ENCODE data around the gene GMEB2.
"Not testable (repeated sequence)": the region's sequence is repeated elsewhere in the genome, so short reads cannot be mapped to it uniquely, and the experiment has no call there.

Gene GMEB2

DNA sequence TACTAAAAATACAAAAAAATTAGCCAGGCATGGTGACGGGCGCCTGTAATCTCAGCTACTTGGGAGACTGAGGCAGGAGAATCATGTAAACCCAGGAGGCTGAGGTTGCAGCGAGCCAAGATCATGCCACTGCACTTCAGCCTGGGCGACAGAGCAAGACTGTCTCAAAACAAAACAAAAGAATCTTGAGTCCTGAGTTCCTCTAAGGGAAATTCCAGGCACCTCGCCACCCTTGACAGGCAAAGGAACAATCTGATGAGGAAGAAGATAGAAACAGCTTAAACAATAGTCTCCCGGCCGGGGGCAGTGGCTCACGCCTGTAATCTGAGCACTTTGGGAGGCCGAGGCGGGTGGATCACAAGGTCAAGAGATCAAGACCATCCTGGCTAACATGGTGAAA, 4.5 kb upstream of the GMEB2 start:
- H3K4me1 ChIP-seq (ENCODE audit: control insufficient read depth, insufficient read depth, low read length); H3K4me2 ChIP-seq (ENCODE audit: low read length); H3K27me3 ChIP-seq (ENCODE audit: control insufficient read depth, insufficient read depth, low read length); H3K4me3 ChIP-seq (ENCODE audit: low read length); H3K9me3 ChIP-seq (replicated peaks; ENCODE audit: low read length); H3K9ac ChIP-seq (ENCODE audit: low read depth, low read length); H3K36me3 ChIP-seq (ENCODE audit: insufficient read depth, low read length): not testable (repeated sequence)

DNA sequence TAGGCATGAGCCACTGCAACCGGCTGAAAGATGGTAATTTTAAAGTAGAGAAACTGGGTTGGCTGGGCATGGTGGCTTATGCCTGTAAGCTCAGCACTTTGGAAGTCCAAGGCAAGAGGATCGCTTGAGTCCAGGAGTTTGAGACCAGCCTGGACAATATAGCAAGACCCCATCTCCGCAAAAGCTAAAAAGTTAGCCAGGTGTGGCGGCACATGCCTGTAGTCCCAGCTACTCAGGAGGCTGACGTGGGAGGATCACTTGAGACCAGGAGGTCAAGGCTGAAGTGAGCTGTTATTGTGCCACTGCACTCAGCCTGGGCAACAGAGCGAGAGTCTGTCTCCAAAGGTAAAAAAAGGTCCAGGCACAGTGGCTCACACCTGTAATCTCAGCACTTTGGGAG, 4.1 kb upstream of the GMEB2 start:
- H3K36me3 ChIP-seq (ENCODE audit: insufficient read depth, low read length); H3K9me3 ChIP-seq (replicated peaks; ENCODE audit: low read length); H3K4me3 ChIP-seq (ENCODE audit: low read length); H3K27me3 ChIP-seq (ENCODE audit: control insufficient read depth, insufficient read depth, low read length); H3K4me1 ChIP-seq (ENCODE audit: control insufficient read depth, insufficient read depth, low read length); H3K9ac ChIP-seq (ENCODE audit: low read depth, low read length); H3K4me2 ChIP-seq (ENCODE audit: low read length): not testable (repeated sequence)

DNA sequence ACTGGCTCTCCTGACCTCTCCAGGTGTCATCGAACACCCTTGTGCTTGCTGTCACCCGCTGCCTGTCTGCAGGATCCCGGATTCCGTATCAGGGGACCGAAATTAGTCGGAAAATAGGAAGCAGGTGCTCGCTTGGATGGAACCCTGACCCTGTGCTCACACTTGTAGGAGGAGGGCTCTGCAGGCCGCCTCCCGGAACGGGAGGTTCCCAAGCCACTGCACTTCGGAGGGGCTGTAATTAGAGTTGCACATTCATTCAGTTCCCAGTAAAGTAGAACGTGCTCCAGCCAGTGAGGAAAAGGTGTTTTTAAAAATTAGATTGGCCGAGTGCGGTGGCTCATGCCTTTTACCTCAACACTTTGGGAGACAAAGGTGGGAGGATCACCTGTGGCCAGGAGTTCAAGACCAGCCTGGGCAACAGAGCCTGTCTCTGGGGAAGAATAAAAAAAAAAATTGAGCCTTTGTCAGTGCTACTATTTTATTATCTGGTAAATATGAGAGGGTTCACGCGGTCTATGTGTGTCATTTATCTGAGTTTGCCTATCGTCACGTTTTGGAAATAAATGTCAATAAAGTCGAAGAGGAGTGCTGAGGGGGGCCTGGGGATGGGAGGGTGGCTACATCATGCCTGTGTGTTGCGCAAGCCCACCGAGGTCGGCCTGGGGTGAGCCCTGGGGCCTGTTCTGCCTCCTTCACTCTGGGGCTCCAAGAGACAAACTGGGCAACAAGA, 1.5 kb upstream of the GMEB2 start:
- Histone ChIP-seq H3K4me1 (ENCODE audit: control insufficient read depth, insufficient read depth, low read length) (peaks cover 14% of the 10 kb centered on the region), H3K9me3 (replicated peaks; ENCODE audit: low read length) (no peaks in the 10 kb centered on the region), H3K9ac (ENCODE audit: low read depth, low read length) (peak overlapping the region; percentile 99), H3K27me3 (ENCODE audit: control insufficient read depth, insufficient read depth, low read length) (no peaks in the 10 kb centered on the region), H3K4me2 (ENCODE audit: low read length) (peak overlapping the region; percentile 92), H3K4me3 (ENCODE audit: low read length) (peak overlapping the region; percentile 100), H3K36me3 (ENCODE audit: insufficient read depth, low read length) (no peaks in the 10 kb centered on the region)

DNA sequence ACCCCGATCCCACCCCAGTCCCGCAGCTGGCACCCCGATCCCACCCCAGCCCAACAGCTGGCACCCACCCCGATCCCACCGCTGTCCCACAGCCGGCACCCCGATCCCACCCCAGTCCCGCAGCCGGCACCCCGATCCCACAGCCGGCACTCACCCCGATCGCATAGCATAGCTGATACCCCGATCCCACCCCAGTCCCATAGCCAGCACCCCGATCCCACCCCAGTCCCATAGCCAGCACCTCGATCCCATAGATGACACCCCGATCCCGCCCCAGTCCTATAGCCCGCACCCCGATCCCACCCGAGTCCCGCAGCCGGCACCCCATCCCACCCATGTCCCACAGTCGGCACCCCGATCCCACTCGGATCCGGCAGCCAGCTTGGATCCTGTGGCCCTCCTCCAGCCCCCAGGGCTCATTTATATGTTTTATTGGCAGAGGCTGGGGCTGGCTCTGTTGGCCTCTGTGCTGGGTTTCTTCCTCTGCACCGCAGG, 897 bp upstream of the GMEB2 start:
- Histone ChIP-seq H3K9ac (ENCODE audit: low read depth, low read length) (peak overlapping the region; percentile 99), H3K9me3 (replicated peaks; ENCODE audit: low read length) (no peaks in the 10 kb centered on the region), H3K4me2 (ENCODE audit: low read length) (peak overlapping the region; percentile 92), H3K27me3 (ENCODE audit: control insufficient read depth, insufficient read depth, low read length) (no peaks in the 10 kb centered on the region), H3K4me1 (ENCODE audit: control insufficient read depth, insufficient read depth, low read length) (peaks cover 14% of the 10 kb centered on the region), H3K36me3 (ENCODE audit: insufficient read depth, low read length) (no peaks in the 10 kb centered on the region), H3K4me3 (ENCODE audit: low read length) (peak overlapping the region; percentile 100)

DNA sequence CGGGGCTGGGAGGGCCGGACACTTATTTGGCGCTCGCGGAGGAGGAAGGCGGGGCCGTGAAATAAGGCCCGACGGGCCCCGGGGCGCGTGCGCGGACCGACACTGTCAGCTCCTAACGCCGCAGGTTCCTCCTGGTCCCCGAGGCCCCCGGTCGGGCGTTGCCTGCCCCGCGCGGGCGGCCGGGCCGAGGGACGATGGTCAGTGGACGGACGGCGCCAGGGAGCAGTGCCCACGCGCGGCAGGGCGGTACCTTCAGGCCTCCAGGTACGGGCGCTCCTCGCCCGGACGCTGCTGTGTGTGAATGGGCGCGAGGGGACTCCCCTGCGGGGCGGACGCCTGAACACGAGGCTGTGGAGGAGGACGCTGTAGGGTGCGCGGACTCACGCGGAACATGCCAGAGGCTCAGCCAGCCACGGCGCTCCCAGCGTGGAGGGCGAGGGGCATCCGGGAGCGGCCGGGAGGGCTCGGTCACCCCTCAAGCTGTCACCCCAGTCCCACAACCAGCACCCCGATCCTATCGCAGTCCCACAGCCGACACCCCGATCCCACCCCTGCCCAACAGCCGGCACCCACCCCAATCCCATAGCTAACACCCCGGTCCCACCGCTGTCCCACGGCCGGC, 339 bp upstream of the GMEB2 start:
- Histone ChIP-seq H3K9ac (ENCODE audit: low read depth, low read length) (peak overlapping the region; percentile 99), H3K4me2 (ENCODE audit: low read length) (peak overlapping the region; percentile 92), H3K4me3 (ENCODE audit: low read length) (peak overlapping the region; percentile 100), H3K4me1 (ENCODE audit: control insufficient read depth, insufficient read depth, low read length) (peaks cover 14% of the 10 kb centered on the region), H3K36me3 (ENCODE audit: insufficient read depth, low read length) (no peaks in the 10 kb centered on the region), H3K27me3 (ENCODE audit: control insufficient read depth, insufficient read depth, low read length) (no peaks in the 10 kb centered on the region), H3K9me3 (replicated peaks; ENCODE audit: low read length) (no peaks in the 10 kb centered on the region)

DNA sequence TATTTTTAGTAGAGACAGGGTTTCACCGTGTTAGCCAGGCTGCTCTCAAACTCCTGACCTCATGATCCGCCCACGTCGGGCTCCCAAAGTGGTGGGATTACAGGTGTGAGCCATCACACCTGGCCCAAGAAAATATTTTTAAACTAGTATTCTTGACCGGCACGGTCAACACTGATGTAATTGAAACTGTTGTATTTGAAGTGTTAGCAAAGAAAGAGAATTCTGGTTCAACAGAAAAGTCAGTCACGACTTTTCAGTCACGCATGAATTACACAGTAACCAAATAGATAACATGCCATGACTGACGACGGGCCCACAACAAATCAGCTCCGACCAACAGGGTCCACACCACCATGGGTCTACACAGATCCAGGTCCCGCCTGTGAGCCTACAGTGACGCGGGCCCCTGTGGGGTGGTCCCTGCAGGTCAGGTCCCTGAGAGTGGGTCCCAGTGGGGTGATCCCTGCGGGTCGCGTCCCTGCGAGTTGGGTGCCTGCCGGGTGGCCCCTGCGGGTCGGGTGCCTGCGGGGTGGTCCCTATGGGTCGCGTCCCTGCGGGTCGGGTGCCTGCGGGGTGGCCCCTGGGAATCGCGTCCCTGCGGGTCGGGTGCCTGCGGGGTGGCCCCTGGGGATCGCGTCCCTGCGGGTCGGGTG, 1.0 kb downstream of the GMEB2 start:
- H3K4me1 ChIP-seq (ENCODE audit: control insufficient read depth, insufficient read depth, low read length): peaks cover 14% of the 10 kb centered on the region
- peak overlapping the region; percentile 99 for H3K9ac ChIP-seq (ENCODE audit: low read depth, low read length)
- H3K4me2 ChIP-seq (ENCODE audit: low read length): peak overlapping the region; percentile 97
- H3K9me3 ChIP-seq (replicated peaks; ENCODE audit: low read length): no peaks in the 10 kb centered on the region
- no peaks in the 10 kb centered on the region for H3K27me3 ChIP-seq (ENCODE audit: control insufficient read depth, insufficient read depth, low read length)
- no peaks in the 10 kb centered on the region for H3K36me3 ChIP-seq (ENCODE audit: insufficient read depth, low read length)
- H3K4me3 ChIP-seq (ENCODE audit: low read length): peak overlapping the region; percentile 100

DNA sequence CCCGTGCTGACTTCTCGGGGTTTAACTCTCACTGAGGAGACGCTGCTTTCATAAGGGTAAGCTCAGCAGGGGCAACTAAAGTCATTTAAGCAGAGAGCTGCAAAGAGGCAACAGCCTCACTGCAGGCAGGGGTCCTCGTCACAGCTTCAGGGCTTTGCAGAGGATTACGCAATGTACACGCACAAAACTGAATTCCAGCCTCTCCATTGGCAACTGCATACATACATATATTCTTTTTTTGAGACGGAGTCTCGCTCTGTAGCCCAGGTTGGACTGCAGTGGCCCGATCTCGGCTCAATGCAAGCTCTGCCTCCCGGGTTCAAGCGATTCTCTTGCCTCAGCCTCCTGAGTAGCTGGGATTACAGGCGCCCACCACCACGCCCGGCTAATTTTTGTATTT, 2.4 kb downstream of the GMEB2 start:
- H3K9ac ChIP-seq (ENCODE audit: low read depth, low read length): no peak overlapping the region
- H3K36me3 ChIP-seq (ENCODE audit: insufficient read depth, low read length): peaks cover 4% of the 10 kb centered on the region
- H3K9me3 ChIP-seq (replicated peaks; ENCODE audit: low read length): no peaks in the 10 kb centered on the region
- no peak overlapping the region for H3K4me3 ChIP-seq (ENCODE audit: low read length)
- no peak overlapping the region for H3K4me2 ChIP-seq (ENCODE audit: low read length)
- H3K4me1 ChIP-seq (ENCODE audit: control insufficient read depth, insufficient read depth, low read length): peaks cover 14% of the 10 kb centered on the region
- H3K27me3 ChIP-seq (ENCODE audit: control insufficient read depth, insufficient read depth, low read length): no peaks in the 10 kb centered on the region

DNA sequence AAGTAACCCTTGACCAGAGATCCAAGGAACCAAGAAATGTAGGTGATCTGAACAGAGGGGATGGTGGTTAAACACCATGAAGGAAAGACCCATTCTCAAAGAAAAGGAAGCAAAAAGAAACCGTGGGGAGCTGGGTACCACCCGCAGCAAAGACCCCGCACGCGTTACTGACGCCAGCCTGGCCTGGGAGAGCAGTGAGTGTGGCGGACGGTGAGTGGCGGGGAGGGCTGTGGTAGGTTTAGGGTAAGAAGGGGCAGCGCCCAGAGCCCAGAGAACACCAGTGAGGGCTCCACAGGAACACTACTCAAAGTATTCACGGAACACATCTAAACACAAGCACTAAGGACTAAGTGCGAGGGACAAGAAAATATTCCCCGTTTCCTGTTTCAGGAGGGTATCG, 4.2 kb downstream of the GMEB2 start:
- H3K27me3 ChIP-seq (ENCODE audit: control insufficient read depth, insufficient read depth, low read length): no peaks in the 10 kb centered on the region
- no peak overlapping the region for H3K4me2 ChIP-seq (ENCODE audit: low read length)
- H3K9ac ChIP-seq (ENCODE audit: low read depth, low read length): no peak overlapping the region
- H3K36me3 ChIP-seq (ENCODE audit: insufficient read depth, low read length): peaks cover 14% of the 10 kb centered on the region
- H3K9me3 ChIP-seq (replicated peaks; ENCODE audit: low read length): no peaks in the 10 kb centered on the region
- peaks cover 6% of the 10 kb centered on the region for H3K4me1 ChIP-seq (ENCODE audit: control insufficient read depth, insufficient read depth, low read length)
- no peak overlapping the region for H3K4me3 ChIP-seq (ENCODE audit: low read length)

DNA sequence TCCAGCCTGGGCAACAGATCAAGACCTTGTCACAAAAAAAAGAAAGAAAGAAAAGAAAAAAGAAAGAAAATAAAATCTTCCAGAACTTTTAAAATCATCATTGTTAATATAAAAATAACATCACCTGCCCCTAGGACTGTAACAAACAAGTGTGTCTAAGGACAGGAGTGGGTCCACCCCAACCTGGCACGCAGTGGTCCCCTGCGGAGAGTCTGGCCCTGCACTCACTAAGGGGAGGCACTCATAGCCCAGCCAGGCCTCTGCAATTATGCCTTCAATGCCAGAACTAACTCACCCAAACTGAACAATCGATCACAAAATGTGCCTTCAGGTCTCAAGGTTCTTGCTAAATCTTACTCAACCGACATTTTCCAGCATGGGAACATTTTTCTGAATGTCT, 4.8 kb downstream of the GMEB2 start:
- no peak overlapping the region for H3K9ac ChIP-seq (ENCODE audit: low read depth, low read length)
- no peak overlapping the region for H3K4me3 ChIP-seq (ENCODE audit: low read length)
- no peak overlapping the region for H3K4me2 ChIP-seq (ENCODE audit: low read length)
- peaks cover 6% of the 10 kb centered on the region for H3K4me1 ChIP-seq (ENCODE audit: control insufficient read depth, insufficient read depth, low read length)
- H3K36me3 ChIP-seq (ENCODE audit: insufficient read depth, low read length): peaks cover 14% of the 10 kb centered on the region
- H3K9me3 ChIP-seq (replicated peaks; ENCODE audit: low read length): no peaks in the 10 kb centered on the region
- H3K27me3 ChIP-seq (ENCODE audit: control insufficient read depth, insufficient read depth, low read length): no peaks in the 10 kb centered on the region

DNA sequence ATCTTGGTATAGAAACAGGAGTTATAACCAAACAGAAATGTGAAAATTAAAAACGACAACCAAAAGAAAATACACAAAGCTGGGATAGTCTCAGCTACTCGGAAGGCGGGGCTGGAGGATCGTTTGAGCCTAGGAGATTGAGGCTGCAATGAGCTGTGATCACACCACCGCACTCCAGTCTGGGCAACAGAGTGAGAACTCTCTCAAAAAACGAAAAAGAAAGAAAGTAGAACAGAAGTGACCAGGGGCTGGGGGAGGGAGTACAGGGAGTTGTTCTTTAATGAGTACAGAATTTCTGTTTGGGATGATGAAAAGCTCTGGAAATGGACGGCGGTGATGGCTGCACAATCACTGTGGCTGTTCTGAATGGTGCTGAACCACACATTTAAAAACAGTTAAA, 5.9 kb downstream of the GMEB2 start:
- Histone ChIP-seq H3K36me3 (ENCODE audit: insufficient read depth, low read length) (peaks cover 21% of the 10 kb centered on the region), H3K4me3 (ENCODE audit: low read length) (no peak overlapping the region), H3K27me3 (ENCODE audit: control insufficient read depth, insufficient read depth, low read length) (no peaks in the 10 kb centered on the region), H3K9ac (ENCODE audit: low read depth, low read length) (no peak overlapping the region), H3K4me1 (ENCODE audit: control insufficient read depth, insufficient read depth, low read length) (peaks cover 6% of the 10 kb centered on the region), H3K9me3 (replicated peaks; ENCODE audit: low read length) (no peaks in the 10 kb centered on the region), H3K4me2 (ENCODE audit: low read length) (no peak overlapping the region)

DNA sequence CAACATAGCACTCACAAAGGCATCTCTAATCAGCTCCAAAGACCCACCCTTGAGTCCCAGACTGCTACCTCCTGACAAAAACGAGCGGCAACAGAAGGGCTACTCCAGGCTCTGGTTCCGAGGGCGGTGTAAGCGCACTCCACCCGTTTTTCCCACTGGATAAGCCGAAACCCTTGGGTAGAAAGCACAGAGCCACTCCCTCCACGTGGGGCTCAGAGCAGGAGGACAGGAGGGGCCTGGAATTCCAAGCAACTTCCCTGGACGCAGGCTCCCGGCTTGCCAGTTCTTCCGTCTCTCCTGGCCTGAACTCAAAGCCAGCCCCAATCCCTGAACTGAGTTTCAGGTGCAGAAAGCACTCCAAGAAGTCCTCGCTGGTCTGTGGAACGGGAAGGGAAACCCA, 7.4 kb downstream of the GMEB2 start:
- no peaks in the 10 kb centered on the region for H3K4me1 ChIP-seq (ENCODE audit: control insufficient read depth, insufficient read depth, low read length)
- no peak overlapping the region for H3K9ac ChIP-seq (ENCODE audit: low read depth, low read length)
- H3K9me3 ChIP-seq (replicated peaks; ENCODE audit: low read length): no peaks in the 10 kb centered on the region
- peaks cover 28% of the 10 kb centered on the region for H3K36me3 ChIP-seq (ENCODE audit: insufficient read depth, low read length)
- no peaks in the 10 kb centered on the region for H3K27me3 ChIP-seq (ENCODE audit: control insufficient read depth, insufficient read depth, low read length)
- H3K4me3 ChIP-seq (ENCODE audit: low read length): no peak overlapping the region
- H3K4me2 ChIP-seq (ENCODE audit: low read length): no peak overlapping the region

Data from skeletal muscle satellite cell (primary cell).